Measurements from ENCODE around the gene TEX13A. TPM values are rescaled to one million over a fixed set of nuclear protein-coding genes. Genes with fewer than 3 reads are reported as not detected.

Gene TEX13A
- total and polyA plus RNA-seq, 2 of the 13 experiments (the other 11 are each of a cell fraction or from before 2014, with no cell fraction given), result not detected

- no peak for TF ChIP-seq SMC3 (IDR thresholded peaks at IDR 0.05; ENCODE audit: low read length)
- TF ChIP-seq, protein P1, sequence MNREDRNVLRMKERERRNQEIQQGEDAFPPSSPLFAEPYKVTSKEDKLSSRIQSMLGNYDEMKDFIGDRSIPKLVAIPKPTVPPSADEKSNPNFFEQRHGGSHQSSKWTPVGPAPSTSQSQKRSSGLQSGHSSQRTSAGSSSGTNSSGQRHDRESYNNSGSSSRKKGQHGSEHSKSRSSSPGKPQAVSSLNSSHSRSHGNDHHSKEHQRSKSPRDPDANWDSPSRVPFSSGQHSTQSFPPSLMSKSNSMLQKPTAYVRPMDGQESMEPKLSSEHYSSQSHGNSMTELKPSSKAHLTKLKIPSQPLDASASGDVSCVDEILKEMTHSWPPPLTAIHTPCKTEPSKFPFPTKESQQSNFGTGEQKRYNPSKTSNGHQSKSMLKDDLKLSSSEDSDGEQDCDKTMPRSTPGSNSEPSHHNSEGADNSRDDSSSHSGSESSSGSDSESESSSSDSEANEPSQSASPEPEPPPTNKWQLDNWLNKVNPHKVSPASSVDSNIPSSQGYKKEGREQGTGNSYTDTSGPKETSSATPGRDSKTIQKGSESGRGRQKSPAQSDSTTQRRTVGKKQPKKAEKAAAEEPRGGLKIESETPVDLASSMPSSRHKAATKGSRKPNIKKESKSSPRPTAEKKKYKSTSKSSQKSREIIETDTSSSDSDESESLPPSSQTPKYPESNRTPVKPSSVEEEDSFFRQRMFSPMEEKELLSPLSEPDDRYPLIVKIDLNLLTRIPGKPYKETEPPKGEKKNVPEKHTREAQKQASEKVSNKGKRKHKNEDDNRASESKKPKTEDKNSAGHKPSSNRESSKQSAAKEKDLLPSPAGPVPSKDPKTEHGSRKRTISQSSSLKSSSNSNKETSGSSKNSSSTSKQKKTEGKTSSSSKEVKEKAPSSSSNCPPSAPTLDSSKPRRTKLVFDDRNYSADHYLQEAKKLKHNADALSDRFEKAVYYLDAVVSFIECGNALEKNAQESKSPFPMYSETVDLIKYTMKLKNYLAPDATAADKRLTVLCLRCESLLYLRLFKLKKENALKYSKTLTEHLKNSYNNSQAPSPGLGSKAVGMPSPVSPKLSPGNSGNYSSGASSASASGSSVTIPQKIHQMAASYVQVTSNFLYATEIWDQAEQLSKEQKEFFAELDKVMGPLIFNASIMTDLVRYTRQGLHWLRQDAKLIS (CRISPR knock-in tag; IDR thresholded peaks at IDR 0.05), result no peak
- TF ChIP-seq ZNF24 (IDR thresholded peaks at IDR 0.05), result no peak
- no peak for TF ChIP-seq KLF9 (CRISPR knock-in tag; IDR thresholded peaks at IDR 0.05; ENCODE audit: low read depth)
- TF ChIP-seq ZNF224 (CRISPR knock-in tag; IDR thresholded peaks at IDR 0.05), result no peak
Observed at GRCh38 chrX:105228602-105229001, 8.1 kb upstream of the TEX13A start (continued).

DNA sequence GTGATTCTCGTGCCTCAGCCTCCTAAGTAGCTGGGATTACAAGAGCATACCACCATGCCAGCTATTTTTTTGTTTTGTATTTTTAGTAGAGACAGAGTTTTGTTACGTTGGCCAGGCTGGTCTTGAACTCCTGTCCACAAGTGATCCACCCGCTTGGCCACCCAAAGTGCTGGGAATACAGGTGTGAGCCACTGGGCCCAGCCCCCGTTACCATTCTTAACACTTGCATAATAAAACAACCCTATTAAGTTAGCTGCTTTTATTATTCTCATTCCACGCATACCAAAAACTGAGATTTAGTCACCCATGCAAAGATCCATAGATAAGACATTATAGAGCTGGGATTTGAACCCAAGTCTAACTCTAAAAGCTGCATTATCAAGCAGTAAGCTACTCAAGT lies 6.0 kb upstream of the TEX13A start:
- Histone ChIP-seq H3K4me3 (replicated peaks in 1 of 3; ENCODE audit: insufficient read depth in 1 of 3, low read depth in 2 of 3, low read length in 3 of 3) (no peak overlapping the region), H3K27me3 (ENCODE audit: control insufficient read depth in 1 of 2, insufficient read depth in 2 of 2, low read length in 2 of 2) (no peaks in the 10 kb centered on the region), H3K79me2 (ENCODE audit: insufficient read depth, low read length) (no peaks in the 10 kb centered on the region), H2AFZ (ENCODE audit: low read length) (no peak overlapping the region), H3K4me1 (ENCODE audit: insufficient read depth, low read length) (no peaks in the 10 kb centered on the region), H4K20me1 (ENCODE audit: insufficient read depth, low read length) (no peaks in the 10 kb centered on the region), H3K9me3 (ENCODE audit: low read length) (no peaks in the 10 kb centered on the region), H3K36me3 (replicated peaks in 1 of 2; ENCODE audit: control insufficient read depth in 1 of 2, insufficient read depth in 2 of 2, low read length in 2 of 2) (no peaks in the 10 kb centered on the region), H3K9ac (ENCODE audit: insufficient read depth, low read depth, low read length) (no peak overlapping the region), H3K27ac (ENCODE audit: extremely low read length, insufficient read depth, low read length) (no peak overlapping the region), H3K4me2 (ENCODE audit: low read depth, low read length) (no peak overlapping the region)
- DNase-seq (ENCODE audit: low spot score), result no peak
- intact Hi-C loops (cut with micrococcal nuclease; ENCODE audit: unreplicated experiment), result no loop called here
- ChIA-PET POLR2A (no interaction called here), CTCF (ENCODE audit: low intra/inter-chr PET ratio, low total read pairs) (no interaction called here)
- no peak for ATAC-seq
- FAIRE-seq, result no peak
- 62% methylated on average over 3 of the region's 5 CpGs for WGBS (ENCODE audit: low lambda C conversion rate)
- BruUV-seq (replicated peaks), result no TSS peak
- in situ Hi-C loops (cut with HindIII; ENCODE audit: extremely low pct_ligation_motif_present, low pct_unique_long_range_greater_than_20kb), result no loop called here
- TF ChIP-seq REXO4 (CRISPR knock-in tag; IDR thresholded peaks at IDR 0.05; ENCODE audit: borderline replicate concordance), result no peak
- TF ChIP-seq, protein P2, sequence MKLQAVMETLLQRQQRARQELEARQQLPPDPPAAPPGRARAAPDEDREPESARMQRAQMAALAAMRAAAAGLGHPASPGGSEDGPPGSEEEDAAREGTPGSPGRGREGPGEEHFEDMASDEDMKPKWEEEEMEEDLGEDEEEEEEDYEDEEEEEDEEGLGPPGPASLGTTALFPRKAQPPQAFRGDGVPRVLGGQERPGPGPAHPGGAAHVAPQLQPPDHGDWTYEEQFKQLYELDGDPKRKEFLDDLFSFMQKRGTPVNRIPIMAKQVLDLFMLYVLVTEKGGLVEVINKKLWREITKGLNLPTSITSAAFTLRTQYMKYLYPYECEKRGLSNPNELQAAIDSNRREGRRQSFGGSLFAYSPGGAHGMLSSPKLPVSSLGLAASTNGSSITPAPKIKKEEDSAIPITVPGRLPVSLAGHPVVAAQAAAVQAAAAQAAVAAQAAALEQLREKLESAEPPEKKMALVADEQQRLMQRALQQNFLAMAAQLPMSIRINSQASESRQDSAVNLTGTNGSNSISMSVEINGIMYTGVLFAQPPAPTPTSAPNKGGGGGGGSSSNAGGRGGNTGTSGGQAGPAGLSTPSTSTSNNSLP (IDR thresholded peaks at IDR 0.05; ENCODE audit: low read depth, low read length), result no peak
- no peak for TF ChIP-seq EZH2 (conservative IDR thresholded peaks at IDR 0.05; ENCODE audit: low read depth, low read length)
- no peak for TF ChIP-seq ZNF891 (CRISPR knock-in tag; IDR thresholded peaks at IDR 0.05)
- no peak for TF ChIP-seq KDM5A (IDR thresholded peaks at IDR 0.05; ENCODE audit: borderline replicate concordance, low read length)
- no peak for TF ChIP-seq CC2D1A (CRISPR knock-in tag; IDR thresholded peaks at IDR 0.05)
- TF ChIP-seq ZNF709 (CRISPR knock-in tag; IDR thresholded peaks at IDR 0.05), result no peak
- no peak for TF ChIP-seq ZNF616 (CRISPR knock-in tag; IDR thresholded peaks at IDR 0.05; ENCODE audit: low read depth)
- TF ChIP-seq ZNF260 (CRISPR knock-in tag; IDR thresholded peaks at IDR 0.05; ENCODE audit: borderline replicate concordance, low read depth), result no peak
- TF ChIP-seq PBX3 (CRISPR knock-in tag; IDR thresholded peaks at IDR 0.05; ENCODE audit: borderline replicate concordance), result no peak
- TF ChIP-seq HNRNPH1 (optimal IDR thresholded peaks at IDR 0.05; ENCODE audit: low read depth, low read length), result no peak
- no peak for TF ChIP-seq ZNF17 (CRISPR knock-in tag; IDR thresholded peaks at IDR 0.05)
- TF ChIP-seq ZNF558 (CRISPR knock-in tag; IDR thresholded peaks at IDR 0.05; ENCODE audit: borderline replicate concordance), result no peak
- TF ChIP-seq TBP (CRISPR knock-in tag; IDR thresholded peaks at IDR 0.05), result no peak
- no peak for TF ChIP-seq GATAD2A (CRISPR knock-in tag; IDR thresholded peaks at IDR 0.05)
